ENCODE data around the gene FAM117B. TPM values are rescaled to one million over a fixed set of nuclear protein-coding genes. Genes with fewer than 3 reads are reported as not detected.

Gene FAM117B
- total RNA-seq, 1 experiment from 2014 or later: 9.1 TPM

DNA sequence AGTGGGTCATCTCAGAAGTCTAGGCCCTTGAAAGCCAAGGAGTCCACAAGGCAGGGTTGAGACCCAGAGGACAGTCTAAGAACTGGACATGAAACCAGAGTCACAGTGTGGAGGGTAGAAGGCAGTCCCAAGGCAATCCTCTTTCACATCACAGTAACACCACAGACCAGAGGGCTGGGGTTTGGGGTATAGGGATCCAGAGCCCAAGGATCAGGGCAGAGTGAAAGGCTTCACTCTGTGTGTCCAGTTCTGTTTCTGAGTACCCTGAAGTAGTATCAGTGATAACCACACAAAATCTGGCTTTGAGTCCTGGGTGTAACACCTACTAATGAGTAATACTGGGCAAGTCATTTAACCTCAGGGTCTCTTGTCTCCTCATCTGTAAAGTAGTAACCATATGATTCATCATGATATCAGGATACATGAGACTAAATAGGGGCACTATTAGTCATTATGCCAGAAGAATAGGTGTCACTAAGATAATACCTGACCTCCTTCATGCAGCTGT lies 145.8 kb downstream of the FAM117B start:
- peaks cover 2 to 16% of the 10 kb centered on the region in 2 experiments; a peak in 3 of 4 replicates for H3K4me1 ChIP-seq (ENCODE audit: control insufficient read depth in 1 of 2, insufficient read depth in 2 of 2, low read length in 2 of 2)
- POLR2A ChIA-PET: no interaction called here
- H3K27me3 ChIP-seq (ENCODE audit: insufficient read depth, low read length): no peaks in the 10 kb centered on the region
- peak; percentile 93 for ATAC-seq
- no peaks in the 10 kb centered on the region for H3K79me2 ChIP-seq (ENCODE audit: insufficient read depth, low read length)
- BruUV-seq (replicated peaks): no TSS peak
- DNase-seq (ENCODE audit: low read depth, low spot score): peak; percentile 64
- H3K36me3 ChIP-seq (ENCODE audit: control insufficient read depth in 1 of 2, insufficient read depth in 2 of 2, low read length in 2 of 2): no peaks in the 10 kb centered on the region
- RAD21 ChIA-PET (ENCODE audit: low non-redundant PET in 1 of 2, low total read pairs in 2 of 2, uncharacterized antibody in 2 of 2, unreplicated experiment in 2 of 2): no interaction called here
- H3K27ac ChIP-seq (ENCODE audit: low read depth, low read length): no peak overlapping the region
- no peaks in the 10 kb centered on the region for H3K9me2 ChIP-seq (ENCODE audit: insufficient read depth)
- intact Hi-C loops (cut with micrococcal nuclease): no loop called here
- H3K9ac ChIP-seq (ENCODE audit: low read length): no peak overlapping the region
- H3K4me3 ChIP-seq (replicated peaks in 1 of 2; ENCODE audit: low read depth in 1 of 2, low read length in 2 of 2): 0 out of 4 replicates have a peak overlapping the region, but pooled peaks of 1 of the 2 experiments have one; percentile 16
- H3K9me3 ChIP-seq (ENCODE audit: control insufficient read depth in 1 of 2, insufficient read depth in 1 of 2, low read depth in 1 of 2, low read length in 2 of 2): no peaks in the 10 kb centered on the region
- no peaks in the 10 kb centered on the region for H4K20me1 ChIP-seq (ENCODE audit: insufficient read depth)
- no peak overlapping the region for H2AFZ ChIP-seq (ENCODE audit: low read depth, low read length, poor library complexity, severe bottlenecking)
- CTCF ChIA-PET: no interaction called here
- H3K4me2 ChIP-seq (ENCODE audit: low read length): peak overlapping the region; percentile 67
- TF ChIP-seq EZH2 (IDR thresholded peaks at IDR 0.05): no peak
- no peak for TF ChIP-seq EZH2phosphoT487 (IDR thresholded peaks at IDR 0.05; ENCODE audit: borderline replicate concordance)
- TF ChIP-seq, protein P1, sequence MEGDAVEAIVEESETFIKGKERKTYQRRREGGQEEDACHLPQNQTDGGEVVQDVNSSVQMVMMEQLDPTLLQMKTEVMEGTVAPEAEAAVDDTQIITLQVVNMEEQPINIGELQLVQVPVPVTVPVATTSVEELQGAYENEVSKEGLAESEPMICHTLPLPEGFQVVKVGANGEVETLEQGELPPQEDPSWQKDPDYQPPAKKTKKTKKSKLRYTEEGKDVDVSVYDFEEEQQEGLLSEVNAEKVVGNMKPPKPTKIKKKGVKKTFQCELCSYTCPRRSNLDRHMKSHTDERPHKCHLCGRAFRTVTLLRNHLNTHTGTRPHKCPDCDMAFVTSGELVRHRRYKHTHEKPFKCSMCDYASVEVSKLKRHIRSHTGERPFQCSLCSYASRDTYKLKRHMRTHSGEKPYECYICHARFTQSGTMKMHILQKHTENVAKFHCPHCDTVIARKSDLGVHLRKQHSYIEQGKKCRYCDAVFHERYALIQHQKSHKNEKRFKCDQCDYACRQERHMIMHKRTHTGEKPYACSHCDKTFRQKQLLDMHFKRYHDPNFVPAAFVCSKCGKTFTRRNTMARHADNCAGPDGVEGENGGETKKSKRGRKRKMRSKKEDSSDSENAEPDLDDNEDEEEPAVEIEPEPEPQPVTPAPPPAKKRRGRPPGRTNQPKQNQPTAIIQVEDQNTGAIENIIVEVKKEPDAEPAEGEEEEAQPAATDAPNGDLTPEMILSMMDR (IDR thresholded peaks at IDR 0.05 in 2 of 3, conservative IDR thresholded peaks at IDR 0.05 in 1 of 3; ENCODE audit: borderline replicate concordance in 1 of 3, insufficient read depth in 1 of 3, low read depth in 2 of 3, low read length in 2 of 3): no peak
- TF ChIP-seq ZBTB33 (IDR thresholded peaks at IDR 0.05; ENCODE audit: extremely low read depth, insufficient replicate concordance, low read length): no peak
- peak; percentile 47; the same call in 1 of the 2 replicates for TF ChIP-seq ATF3 (IDR thresholded peaks at IDR 0.05)
- no peak; the same call in 1 of the 2 replicates for TF ChIP-seq ELF1 (IDR thresholded peaks at IDR 0.05; ENCODE audit: borderline replicate concordance, low read depth)
- peak; percentile 31; the same call in 1 of the 2 replicates for TF ChIP-seq RAD21 (IDR thresholded peaks at IDR 0.05; ENCODE audit: low read depth)
- TF ChIP-seq TCF7L2 (IDR thresholded peaks at IDR 0.05; ENCODE audit: borderline replicate concordance, extremely low read depth, insufficient read depth, insufficient read length): no peak
- no peak for TF ChIP-seq EGR1 (IDR thresholded peaks at IDR 0.05; ENCODE audit: low read depth)
- no peak for TF ChIP-seq ZNF274 (IDR thresholded peaks at IDR 0.05; ENCODE audit: low read depth, low read length)
- no peak for TF ChIP-seq ZFX (IDR thresholded peaks at IDR 0.05)
- no peak for TF ChIP-seq POLR2A (IDR thresholded peaks at IDR 0.05; ENCODE audit: borderline replicate concordance, extremely low read depth, insufficient read depth, insufficient read length)
- peak; percentile 50; the same call in 1 of the 2 replicates for TF ChIP-seq MAX (IDR thresholded peaks at IDR 0.05)
- peak; percentile 29; the same call in 1 of the 2 replicates for TF ChIP-seq POLR2AphosphoS5 (IDR thresholded peaks at IDR 0.05; ENCODE audit: low read depth, low read length)
- TF ChIP-seq CEBPB (IDR thresholded peaks at IDR 0.05; ENCODE audit: low read depth): peak; percentile 68; the same call in 1 of the 2 replicates
- no peak for TF ChIP-seq REST (IDR thresholded peaks at IDR 0.05; ENCODE audit: low read depth)
- peak; percentile 95 for TF ChIP-seq JUND (IDR thresholded peaks at IDR 0.05)
- peak; percentile 97 for TF ChIP-seq FOSL1 (IDR thresholded peaks at IDR 0.05; ENCODE audit: low read depth)
- peak; percentile 85 for TF ChIP-seq SRF (IDR thresholded peaks at IDR 0.05; ENCODE audit: low read depth)
- peak; percentile 87 for TF ChIP-seq CBX3 (IDR thresholded peaks at IDR 0.05; ENCODE audit: low read depth)
- TF ChIP-seq SP1 (IDR thresholded peaks at IDR 0.05; ENCODE audit: low read depth): peak; percentile 89
